ENCODE data around the gene TTC3.

The TTC3 gene

GRCh38 chr21:37183749-37184148, 110.7 kb downstream of the TTC3 start:
- H3K9ac ChIP-seq (ENCODE audit: low read length in 5 of 5) = no peak overlapping the region
- H3K27me3 ChIP-seq (ENCODE audit: control insufficient read depth in 5 of 5, insufficient read depth in 4 of 5, low read length in 5 of 5) = no peaks in the 10 kb centered on the region
- H3K4me1 ChIP-seq (ENCODE audit: control insufficient read depth in 5 of 5, insufficient read depth in 5 of 5, low read length in 5 of 5) = no peaks in the 10 kb centered on the region
- no peak overlapping the region for H3K4me3 ChIP-seq (ENCODE audit: low read depth in 1 of 5, low read length in 5 of 5)
- H3K9me3 ChIP-seq (ENCODE audit: control insufficient read depth in 5 of 5, low read length in 5 of 5) = no peaks in the 10 kb centered on the region
- peaks cover 35 to 53% (median 40%) of the 10 kb centered on the region in 5 donors for H3K36me3 ChIP-seq (ENCODE audit: control insufficient read depth in 5 of 5, insufficient read depth in 5 of 5, low read length in 5 of 5)
- no peak overlapping the region for H3K27ac ChIP-seq (ENCODE audit: low read depth, low read length)

DNA sequence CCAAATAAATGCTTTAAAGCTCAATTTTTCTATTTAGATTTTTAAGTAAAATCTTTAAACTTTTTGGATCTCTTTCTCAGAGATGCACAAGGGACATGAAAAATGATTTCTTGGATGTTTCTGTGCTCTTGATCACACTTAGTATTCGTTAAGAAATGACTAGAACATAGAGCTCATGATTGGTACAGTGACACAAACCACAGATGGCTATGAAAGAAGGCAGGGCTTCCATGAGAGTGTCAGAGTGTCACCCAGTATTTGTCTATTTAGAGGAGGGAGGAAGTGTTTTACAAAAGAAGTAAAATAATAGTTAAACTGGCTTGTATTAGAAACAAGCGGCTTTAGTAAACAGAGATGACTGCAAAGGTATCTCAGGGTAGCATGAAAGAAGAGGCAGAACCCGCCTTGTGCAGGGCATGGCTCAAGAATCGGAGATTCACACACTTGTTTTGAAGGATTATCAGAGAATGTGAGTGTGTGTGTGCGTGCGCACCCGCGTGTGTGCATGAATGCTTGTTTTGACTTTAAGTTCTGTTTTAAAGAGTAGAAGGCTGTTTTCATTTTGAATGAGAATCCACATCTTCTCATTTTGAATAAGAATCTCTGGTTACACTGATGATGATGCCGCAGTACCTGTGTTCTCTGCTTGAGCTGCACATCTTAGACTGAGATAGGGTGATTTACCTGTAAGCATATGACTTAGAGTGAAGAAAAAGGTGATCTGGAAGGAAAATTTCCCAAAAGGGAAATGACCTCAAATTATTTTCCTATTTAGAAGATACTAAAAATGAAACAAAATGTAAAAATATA, 111.9 kb downstream of the TTC3 start:
- H3K4me3 ChIP-seq (ENCODE audit: low read depth in 1 of 5, low read length in 5 of 5) = no peak overlapping the region
- peaks cover 35 to 58% (median 42%) of the 10 kb centered on the region in 5 donors for H3K36me3 ChIP-seq (ENCODE audit: control insufficient read depth in 5 of 5, insufficient read depth in 5 of 5, low read length in 5 of 5)
- H3K27ac ChIP-seq (ENCODE audit: low read depth, low read length) = no peak overlapping the region
- H3K27me3 ChIP-seq (ENCODE audit: control insufficient read depth in 5 of 5, insufficient read depth in 4 of 5, low read length in 5 of 5) = no peaks in the 10 kb centered on the region
- H3K9me3 ChIP-seq (ENCODE audit: control insufficient read depth in 5 of 5, low read length in 5 of 5) = no peaks in the 10 kb centered on the region
- H3K4me1 ChIP-seq (ENCODE audit: control insufficient read depth in 5 of 5, insufficient read depth in 5 of 5, low read length in 5 of 5) = no peaks in the 10 kb centered on the region
- no peak overlapping the region for H3K9ac ChIP-seq (ENCODE audit: low read length in 5 of 5)

DNA sequence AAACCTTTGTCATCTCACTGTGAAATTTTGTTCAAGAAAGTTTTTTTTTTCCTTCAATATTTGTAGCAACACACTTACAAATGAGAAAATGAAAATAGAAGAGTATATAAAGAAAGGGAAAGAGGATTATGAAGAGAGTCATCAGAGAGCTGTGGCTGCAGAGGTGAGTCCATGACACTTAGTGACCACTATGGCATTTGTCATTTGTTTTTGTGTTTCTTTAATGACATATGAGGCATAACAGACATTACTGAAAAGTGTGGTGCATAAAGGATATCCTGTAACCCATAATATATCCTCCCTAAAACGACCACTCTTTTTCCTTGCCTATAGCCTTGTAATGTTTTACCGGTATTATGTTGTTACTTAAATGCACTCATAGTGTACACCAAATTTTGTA, 113.9 kb downstream of the TTC3 start:
- Histone ChIP-seq H3K27ac (ENCODE audit: low read depth, low read length) (no peak overlapping the region), H3K4me3 (ENCODE audit: low read depth in 1 of 5, low read length in 5 of 5) (no peak overlapping the region), H3K4me1 (ENCODE audit: control insufficient read depth in 5 of 5, insufficient read depth in 5 of 5, low read length in 5 of 5) (no peaks in the 10 kb centered on the region), H3K36me3 (ENCODE audit: control insufficient read depth in 5 of 5, insufficient read depth in 5 of 5, low read length in 5 of 5) (peaks cover 32 to 60% (median 48%) of the 10 kb centered on the region in 5 donors), H3K9ac (ENCODE audit: low read length in 5 of 5) (no peak overlapping the region), H3K9me3 (ENCODE audit: control insufficient read depth in 5 of 5, low read length in 5 of 5) (no peaks in the 10 kb centered on the region), H3K27me3 (ENCODE audit: control insufficient read depth in 5 of 5, insufficient read depth in 4 of 5, low read length in 5 of 5) (no peaks in the 10 kb centered on the region)

DNA sequence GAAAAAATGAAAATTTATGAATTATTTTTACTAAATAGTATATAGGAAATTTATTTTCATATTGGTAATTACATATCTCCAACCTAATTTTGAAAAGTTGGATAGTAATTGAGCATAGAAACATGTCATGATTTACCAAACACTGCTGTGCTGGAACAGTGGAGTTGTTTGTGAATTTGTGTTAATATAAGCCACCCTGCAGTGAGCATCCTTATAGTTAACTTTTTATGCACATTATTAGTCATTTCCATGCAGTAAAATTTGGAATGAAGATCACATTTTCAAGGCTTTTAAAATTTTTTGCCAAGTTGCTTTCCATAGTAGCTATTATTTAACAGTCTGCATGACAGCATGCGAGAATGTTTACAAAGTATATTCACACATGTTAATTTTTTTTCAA, 115.8 kb downstream of the TTC3 start:
- Histone ChIP-seq H3K27me3 (ENCODE audit: control insufficient read depth in 5 of 5, insufficient read depth in 4 of 5, low read length in 5 of 5) (no peaks in the 10 kb centered on the region), H3K27ac (ENCODE audit: low read depth, low read length) (no peak overlapping the region), H3K9ac (ENCODE audit: low read length in 5 of 5) (no peak overlapping the region), H3K36me3 (ENCODE audit: control insufficient read depth in 5 of 5, insufficient read depth in 5 of 5, low read length in 5 of 5) (peaks cover 44 to 62% (median 55%) of the 10 kb centered on the region in 5 donors), H3K4me3 (ENCODE audit: low read depth in 1 of 5, low read length in 5 of 5) (no peak overlapping the region), H3K4me1 (ENCODE audit: control insufficient read depth in 5 of 5, insufficient read depth in 5 of 5, low read length in 5 of 5) (no peaks in the 10 kb centered on the region), H3K9me3 (ENCODE audit: control insufficient read depth in 5 of 5, low read length in 5 of 5) (no peaks in the 10 kb centered on the region)

GRCh38 chr21:37192019-37192418, 119.0 kb downstream of the TTC3 start:
- no peaks in the 10 kb centered on the region for H3K27me3 ChIP-seq (ENCODE audit: control insufficient read depth in 5 of 5, insufficient read depth in 4 of 5, low read length in 5 of 5)
- H3K36me3 ChIP-seq (ENCODE audit: control insufficient read depth in 5 of 5, insufficient read depth in 5 of 5, low read length in 5 of 5) = peaks cover 41 to 75% (median 67%) of the 10 kb centered on the region in 5 donors
- peaks cover 0 to 8% (median 0%) of the 10 kb centered on the region in 5 donors for H3K4me1 ChIP-seq (ENCODE audit: control insufficient read depth in 5 of 5, insufficient read depth in 5 of 5, low read length in 5 of 5)
- H3K9ac ChIP-seq (ENCODE audit: low read length in 5 of 5) = no peak overlapping the region
- no peaks in the 10 kb centered on the region for H3K9me3 ChIP-seq (ENCODE audit: control insufficient read depth in 5 of 5, low read length in 5 of 5)
- no peak overlapping the region for H3K27ac ChIP-seq (ENCODE audit: low read depth, low read length)
- no peak overlapping the region for H3K4me3 ChIP-seq (ENCODE audit: low read depth in 1 of 5, low read length in 5 of 5)

DNA sequence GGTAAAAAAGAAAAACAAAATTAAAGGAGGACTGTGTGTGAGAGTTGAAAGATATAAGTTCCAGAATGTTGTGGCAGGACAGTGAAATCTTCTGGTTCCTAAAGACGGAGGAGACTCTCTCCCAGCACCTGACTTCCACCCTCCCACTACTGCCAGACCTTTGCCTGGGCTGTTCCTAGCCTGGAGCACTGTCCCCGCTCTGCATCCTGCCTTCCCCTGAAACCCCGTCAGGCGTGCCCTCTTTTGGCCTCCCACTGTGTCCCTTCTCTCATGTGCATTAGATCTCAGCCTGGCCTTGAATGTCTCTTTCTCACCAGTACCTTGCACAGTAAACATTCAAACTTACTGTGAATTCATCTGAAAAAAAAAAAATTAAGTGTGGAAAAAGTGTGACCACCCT, 120.0 kb downstream of the TTC3 start:
- Histone ChIP-seq H3K9ac (ENCODE audit: low read length in 5 of 5) (no peak overlapping the region), H3K36me3 (ENCODE audit: control insufficient read depth in 5 of 5, insufficient read depth in 5 of 5, low read length in 5 of 5) (peaks cover 33 to 70% (median 58%) of the 10 kb centered on the region in 5 donors), H3K27me3 (ENCODE audit: control insufficient read depth in 5 of 5, insufficient read depth in 4 of 5, low read length in 5 of 5) (no peaks in the 10 kb centered on the region), H3K4me1 (ENCODE audit: control insufficient read depth in 5 of 5, insufficient read depth in 5 of 5, low read length in 5 of 5) (peaks cover 0 to 8% (median 0%) of the 10 kb centered on the region in 5 donors), H3K4me3 (ENCODE audit: low read depth in 1 of 5, low read length in 5 of 5) (no peak overlapping the region), H3K27ac (ENCODE audit: low read depth, low read length) (no peak overlapping the region), H3K9me3 (ENCODE audit: control insufficient read depth in 5 of 5, low read length in 5 of 5) (no peaks in the 10 kb centered on the region)

DNA sequence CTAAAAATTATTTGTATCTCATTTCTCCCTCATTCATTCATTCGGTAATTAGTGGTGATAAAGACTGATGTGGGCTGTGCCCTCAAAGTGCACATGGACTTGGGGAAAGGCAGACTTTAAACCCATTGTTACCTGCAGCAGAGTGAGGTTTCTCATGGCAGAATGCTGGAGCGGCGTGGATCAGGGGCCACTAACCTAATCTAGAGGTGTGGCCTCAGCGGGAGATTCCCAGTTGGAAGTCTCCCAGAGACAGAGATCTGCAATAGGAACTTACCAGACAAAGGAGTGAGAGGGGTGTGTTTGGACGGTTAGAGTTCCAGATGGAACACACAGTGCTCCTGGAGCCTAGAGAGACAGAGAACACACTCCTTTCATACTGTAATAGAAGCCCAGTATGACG, 120.6 kb downstream of the TTC3 start:
- Histone ChIP-seq H3K27ac (ENCODE audit: low read depth, low read length) (no peak overlapping the region), H3K27me3 (ENCODE audit: control insufficient read depth in 5 of 5, insufficient read depth in 4 of 5, low read length in 5 of 5) (no peaks in the 10 kb centered on the region), H3K36me3 (ENCODE audit: control insufficient read depth in 5 of 5, insufficient read depth in 5 of 5, low read length in 5 of 5) (peaks cover 27 to 71% (median 58%) of the 10 kb centered on the region in 5 donors), H3K4me1 (ENCODE audit: control insufficient read depth in 5 of 5, insufficient read depth in 5 of 5, low read length in 5 of 5) (peaks cover 0 to 8% (median 0%) of the 10 kb centered on the region in 5 donors), H3K9me3 (ENCODE audit: control insufficient read depth in 5 of 5, low read length in 5 of 5) (no peaks in the 10 kb centered on the region), H3K9ac (ENCODE audit: low read length in 5 of 5) (no peak overlapping the region), H3K4me3 (ENCODE audit: low read depth in 1 of 5, low read length in 5 of 5) (no peak overlapping the region)

DNA sequence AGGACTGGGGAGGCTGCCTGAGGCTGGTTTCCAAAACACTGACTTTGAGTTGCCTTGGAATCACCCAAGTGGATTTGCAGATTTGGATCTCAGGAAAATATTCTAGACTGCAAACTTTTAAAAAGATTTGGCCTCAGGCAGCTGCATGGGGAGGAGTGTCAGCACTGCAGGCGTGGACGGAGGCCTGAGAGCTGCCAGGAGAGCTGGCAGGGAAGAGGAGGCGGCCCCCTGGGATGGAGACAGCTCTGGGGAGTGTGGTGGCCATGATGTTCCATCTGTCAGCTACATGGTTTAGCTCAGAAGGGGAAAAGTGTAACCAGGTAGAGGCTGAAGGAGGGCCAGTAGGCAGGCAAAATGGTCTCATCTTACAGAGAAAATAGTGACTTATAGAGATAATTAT, 122.0 kb downstream of the TTC3 start:
- Histone ChIP-seq H3K27me3 (ENCODE audit: control insufficient read depth in 5 of 5, insufficient read depth in 4 of 5, low read length in 5 of 5) (no peaks in the 10 kb centered on the region), H3K4me3 (ENCODE audit: low read depth in 1 of 5, low read length in 5 of 5) (no peak overlapping the region), H3K4me1 (ENCODE audit: control insufficient read depth in 5 of 5, insufficient read depth in 5 of 5, low read length in 5 of 5) (peaks cover 0 to 8% (median 0%) of the 10 kb centered on the region in 5 donors), H3K9ac (ENCODE audit: low read length in 5 of 5) (no peak overlapping the region), H3K27ac (ENCODE audit: low read depth, low read length) (no peak overlapping the region), H3K36me3 (ENCODE audit: control insufficient read depth in 5 of 5, insufficient read depth in 5 of 5, low read length in 5 of 5) (peaks cover 23 to 68% (median 59%) of the 10 kb centered on the region in 5 donors), H3K9me3 (ENCODE audit: control insufficient read depth in 5 of 5, low read length in 5 of 5) (no peaks in the 10 kb centered on the region)

DNA sequence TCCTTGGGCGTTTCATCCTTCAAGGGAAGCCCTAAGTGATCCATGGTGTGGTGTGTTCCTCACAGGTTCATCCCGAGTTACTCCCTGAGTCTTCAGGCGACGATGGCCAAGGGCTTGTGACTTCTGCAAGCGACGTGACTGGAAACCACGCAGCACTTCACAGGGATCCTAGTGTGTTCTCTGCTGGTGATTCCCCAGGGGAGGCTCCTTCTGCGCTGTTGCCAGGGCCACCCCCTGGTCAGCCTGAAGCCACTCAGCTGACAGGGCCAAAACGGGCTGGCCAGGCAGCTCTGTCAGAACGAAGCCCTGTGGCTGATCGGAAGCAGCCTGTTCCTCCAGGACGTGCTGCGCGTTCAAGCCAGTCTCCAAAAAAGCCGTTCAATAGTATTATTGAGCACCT, 122.6 kb downstream of the TTC3 start:
- Histone ChIP-seq H3K27ac (ENCODE audit: low read depth, low read length) (no peak overlapping the region), H3K9ac (ENCODE audit: low read length in 5 of 5) (no peak overlapping the region), H3K36me3 (ENCODE audit: control insufficient read depth in 5 of 5, insufficient read depth in 5 of 5, low read length in 5 of 5) (peaks cover 21 to 69% (median 58%) of the 10 kb centered on the region in 5 donors), H3K4me1 (ENCODE audit: control insufficient read depth in 5 of 5, insufficient read depth in 5 of 5, low read length in 5 of 5) (peaks cover 0 to 11% (median 4%) of the 10 kb centered on the region in 5 donors), H3K9me3 (ENCODE audit: control insufficient read depth in 5 of 5, low read length in 5 of 5) (no peaks in the 10 kb centered on the region), H3K4me3 (ENCODE audit: low read depth in 1 of 5, low read length in 5 of 5) (no peak overlapping the region), H3K27me3 (ENCODE audit: control insufficient read depth in 5 of 5, insufficient read depth in 4 of 5, low read length in 5 of 5) (no peaks in the 10 kb centered on the region)

DNA sequence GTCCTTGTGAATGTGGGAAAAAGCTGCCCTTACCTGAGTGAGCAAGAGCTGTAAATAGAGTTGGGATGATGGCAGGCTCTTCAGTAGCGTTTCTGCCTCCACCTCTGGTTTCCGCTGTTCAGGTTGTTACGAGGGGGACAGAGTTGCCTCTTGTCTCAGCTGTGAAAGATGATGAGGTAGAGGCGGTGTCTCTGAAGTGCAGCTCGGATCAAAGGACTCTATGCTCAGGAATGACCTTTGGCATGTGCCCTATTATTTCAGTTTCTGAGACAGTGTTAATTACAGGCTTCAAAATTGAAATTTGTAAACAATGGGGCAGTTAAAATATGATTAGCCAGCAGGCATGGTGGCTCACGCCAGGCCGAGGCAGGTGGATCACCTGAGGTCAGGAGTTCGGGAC, 123.8 kb downstream of the TTC3 start:
- Histone ChIP-seq H3K27ac (ENCODE audit: low read depth, low read length) (no peak overlapping the region), H3K9me3 (ENCODE audit: control insufficient read depth in 5 of 5, low read length in 5 of 5) (no peaks in the 10 kb centered on the region), H3K4me1 (ENCODE audit: control insufficient read depth in 5 of 5, insufficient read depth in 5 of 5, low read length in 5 of 5) (peaks cover 0 to 19% (median 6%) of the 10 kb centered on the region in 5 donors), H3K4me3 (ENCODE audit: low read depth in 1 of 5, low read length in 5 of 5) (no peak overlapping the region), H3K27me3 (ENCODE audit: control insufficient read depth in 5 of 5, insufficient read depth in 4 of 5, low read length in 5 of 5) (no peaks in the 10 kb centered on the region), H3K9ac (ENCODE audit: low read length in 5 of 5) (no peak overlapping the region), H3K36me3 (ENCODE audit: control insufficient read depth in 5 of 5, insufficient read depth in 5 of 5, low read length in 5 of 5) (peaks cover 17 to 74% (median 63%) of the 10 kb centered on the region in 5 donors)

Measured in subcutaneous abdominal adipose tissue (tissue), 5 donors.